SK-N-MC (cell line): Measurements from ENCODE around the gene PRPS1.

Source experiments
- EZH2 ChIP-seq: fragments of 200-600 bp; sonication (generic); IDR thresholded peaks from one replicate; pipeline ENCODE4 v1.6.1; 2017; ENCODE audit warnings: antibody characterized with exemption
- POLR2AphosphoS5 ChIP-seq: IDR thresholded peaks from 2 replicates; pipeline ENCODE4 v1.6.1; 2012; ENCODE audit warnings: mild to moderate bottlenecking, low read depth, low read length, borderline replicate concordance

DNA sequence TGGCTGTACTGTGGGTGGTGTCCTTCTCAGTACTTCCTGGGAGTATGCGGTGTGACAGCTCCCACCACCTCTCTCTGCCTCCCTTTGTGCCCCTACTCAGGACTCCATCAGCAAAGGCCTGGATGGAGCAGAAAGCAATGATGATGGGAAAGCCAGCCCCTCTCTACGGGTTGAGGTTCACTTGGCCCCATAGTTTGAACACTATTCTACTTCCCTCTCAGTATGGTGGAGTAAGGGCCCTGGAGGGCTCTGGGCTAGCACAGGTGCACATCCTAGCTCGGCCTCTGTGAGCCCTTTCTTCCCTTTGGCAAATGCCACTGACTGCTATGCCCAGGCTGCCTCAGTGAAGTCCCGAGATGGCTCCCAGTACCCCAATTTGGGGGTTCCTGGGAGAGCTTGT lies 31.0 kb downstream of the PRPS1 start:
- no peak for TF ChIP-seq EZH2
- TF ChIP-seq POLR2AphosphoS5 = no peak
